Left lung (tissue), 10 donors: ENCODE measurements around the gene TSACC. TPM values are rescaled to one million over a fixed set of nuclear protein-coding genes. Genes with fewer than 3 reads are reported as not detected.

ENCODE experiments used
- ATAC-seq: fragments of 200-7000 bp; cut with Tn5 transposase; one replicate; pipeline ENCODE4 v1.9.1; 2020; ENCODE audit warnings: moderate library complexity
- DNase-seq, 4 donors: peaks; one replicate each; pipeline ENCODE4 v3.0.0-alpha.2; 2013 to 2020
- H3K27ac ChIP-seq, 2 donors: fragments of 200-600 bp; sonication (generic) in 1 of 2; one replicate each; pipeline versions ENCODE4 v1.5.0 to v1.8.0; 2020 to 2021
- H3K27me3 ChIP-seq, 2 donors: fragments of 200-600 bp; sonication (generic) in 1 of 2; one replicate each; pipeline versions ENCODE4 v1.5.0 to v1.8.0; 2020 to 2021
- H3K36me3 ChIP-seq, 2 donors: fragments of 200-600 bp; sonication (generic) in 1 of 2; one replicate each; pipeline versions ENCODE4 v1.5.0 to v1.8.0; 2020 to 2021
- H3K4me1 ChIP-seq, 2 donors: fragments of 200-600 bp; one replicate each; pipeline ENCODE4 v1.8.0; 2021
- H3K4me3 ChIP-seq, 2 donors: fragments of 200-600 bp; sonication (generic) in 1 of 2; one replicate each; pipeline versions ENCODE4 v1.5.0 to v1.8.0; 2020 to 2021; ENCODE audit warnings: mild to moderate bottlenecking in 1 of 2
- H3K9me3 ChIP-seq, 2 donors: fragments of 200-600 bp; sonication (generic) in 1 of 2; one replicate each; pipeline versions ENCODE4 v1.5.0 to v1.8.0; 2020 to 2021
- intact Hi-C, 2 donors: fragments of 100-400 bp; cut with DNase I; formaldehyde crosslinking; loops; one replicate each; pipeline versions ENCODE4 v1.11.2 to v1.14.2; 2022
- polyA plus RNA-seq, 6 donors: library from polyadenylated mRNA; unstranded; fragments of 120-200 nt; gene quantifications; one replicate each; pipeline ENCODE4 v1.2.1, GENCODE V29; 2013; ENCODE audit not compliant: insufficient read length in 6 of 6
- total RNA-seq, 2 donors: library from RNA; stranded (reverse); fragmentation: NEBNext Ultra II Directional; extraction: Animal tissue kit (Norgen Biotek cat#: 25700); gene quantifications; one replicate each; pipeline ENCODE4 v1.2.1, GENCODE V29; 2021
- TF ChIP-seq, protein P1 (sequence below), 2 donors: fragments of 200-600 bp; sonication (generic) in 1 of 2; IDR thresholded peaks; one replicate each; pipeline versions ENCODE4 v1.5.0 to v1.8.0; 2021; ENCODE audit warnings: antibody characterized with exemption in 2 of 2
- donor health status: DM: no; HTN: yes; CAD: no.
- donor health status: DM: no; HTN: no; CAD: no.

Gene TSACC
- total and polyA plus RNA-seq, 8 donors: 0.68 to 1.4 (median 0.84) TPM; not detected in 2

DNA sequence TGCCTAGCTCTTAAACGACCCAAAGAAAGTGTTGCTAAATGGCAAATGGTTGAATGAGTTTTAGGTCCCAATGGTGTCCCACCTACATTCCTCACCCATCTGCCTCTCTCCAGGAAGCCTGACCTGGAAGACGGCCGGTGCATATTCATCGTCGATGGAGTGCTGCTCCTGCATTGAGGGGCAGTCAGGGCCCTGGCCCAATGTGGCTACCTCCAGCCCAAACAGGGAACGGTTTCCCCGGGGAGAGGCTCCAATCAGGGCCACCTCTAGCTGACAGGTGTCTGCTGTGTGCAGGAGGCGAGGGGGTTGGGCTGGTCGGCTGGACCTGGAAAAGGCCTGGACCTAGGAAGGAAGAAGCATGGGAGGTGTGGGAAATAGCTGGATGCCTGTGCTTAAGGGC, 44.4 kb upstream of the TSACC start:
- DNase-seq: no peak
- intact Hi-C loops: no loop called here
- peaks cover 15 to 36% of the 10 kb centered on the region in 2 donors for H3K4me1 ChIP-seq
- no peaks in the 10 kb centered on the region for H3K9me3 ChIP-seq
- ATAC-seq: no peak
- TF ChIP-seq, protein P1, sequence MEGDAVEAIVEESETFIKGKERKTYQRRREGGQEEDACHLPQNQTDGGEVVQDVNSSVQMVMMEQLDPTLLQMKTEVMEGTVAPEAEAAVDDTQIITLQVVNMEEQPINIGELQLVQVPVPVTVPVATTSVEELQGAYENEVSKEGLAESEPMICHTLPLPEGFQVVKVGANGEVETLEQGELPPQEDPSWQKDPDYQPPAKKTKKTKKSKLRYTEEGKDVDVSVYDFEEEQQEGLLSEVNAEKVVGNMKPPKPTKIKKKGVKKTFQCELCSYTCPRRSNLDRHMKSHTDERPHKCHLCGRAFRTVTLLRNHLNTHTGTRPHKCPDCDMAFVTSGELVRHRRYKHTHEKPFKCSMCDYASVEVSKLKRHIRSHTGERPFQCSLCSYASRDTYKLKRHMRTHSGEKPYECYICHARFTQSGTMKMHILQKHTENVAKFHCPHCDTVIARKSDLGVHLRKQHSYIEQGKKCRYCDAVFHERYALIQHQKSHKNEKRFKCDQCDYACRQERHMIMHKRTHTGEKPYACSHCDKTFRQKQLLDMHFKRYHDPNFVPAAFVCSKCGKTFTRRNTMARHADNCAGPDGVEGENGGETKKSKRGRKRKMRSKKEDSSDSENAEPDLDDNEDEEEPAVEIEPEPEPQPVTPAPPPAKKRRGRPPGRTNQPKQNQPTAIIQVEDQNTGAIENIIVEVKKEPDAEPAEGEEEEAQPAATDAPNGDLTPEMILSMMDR (IDR thresholded peaks at IDR 0.05): no peak
- no peak overlapping the region for H3K27ac ChIP-seq
- peak overlapping the region in 1 of 2 donors; percentile 68 for H3K4me3 ChIP-seq
- H3K36me3 ChIP-seq: peaks cover 0 to 14% of the 10 kb centered on the region in 2 donors
- H3K27me3 ChIP-seq: no peaks in the 10 kb centered on the region

DNA sequence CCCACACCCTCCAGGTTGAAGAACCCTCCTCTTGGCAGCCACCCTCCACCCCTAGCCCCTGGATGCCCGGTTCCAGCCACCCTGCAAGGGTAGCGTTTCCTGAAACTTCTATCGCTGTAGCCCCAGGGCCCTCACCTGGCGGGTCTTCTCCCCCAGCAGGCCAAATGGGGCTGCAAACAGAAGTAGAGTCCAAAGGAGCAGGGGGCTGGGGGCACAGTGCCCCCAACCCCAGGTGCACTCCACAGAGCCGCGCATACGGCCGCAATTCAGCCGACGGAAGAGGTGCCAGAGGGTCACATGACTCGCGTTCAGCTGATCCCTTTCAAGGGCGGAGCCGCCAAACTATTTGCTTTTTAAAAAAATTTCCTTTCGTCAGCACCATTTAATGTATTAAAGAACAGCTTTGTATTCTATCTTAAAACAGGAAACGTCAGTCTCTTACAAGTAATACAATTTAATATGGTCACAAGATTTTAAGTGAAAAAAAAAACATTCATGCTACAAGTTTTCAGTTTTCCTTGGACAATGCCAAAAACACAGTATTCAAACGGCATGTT, 42.9 kb upstream of the TSACC start, which contains the start of gene GLMP:
TSS of gene GLMP (minus strand) at position 289 of the 557 bp plus-strand sequence. CDS start at position 255, 34 bp downstream.
- DNase-seq: peak; percentile 69 to 87 (median 83)
- H3K4me3 ChIP-seq: peak within 1 kb of the TSS; percentile 63 to 68
- H3K36me3 ChIP-seq: peaks cover 0 to 14% of the 10 kb centered on the region in 2 donors
- intact Hi-C loops: no loop called here
- TF ChIP-seq, protein P1 (IDR thresholded peaks at IDR 0.05): no peak
- H3K4me1 ChIP-seq: peaks cover 15 to 36% of the 10 kb centered on the region in 2 donors
- H3K27me3 ChIP-seq: no peaks in the 10 kb centered on the region
- H3K9me3 ChIP-seq: no peaks in the 10 kb centered on the region
- ATAC-seq: peak; percentile 65
- peak within 1 kb of the TSS; percentile 28 to 61 for H3K27ac ChIP-seq

DNA sequence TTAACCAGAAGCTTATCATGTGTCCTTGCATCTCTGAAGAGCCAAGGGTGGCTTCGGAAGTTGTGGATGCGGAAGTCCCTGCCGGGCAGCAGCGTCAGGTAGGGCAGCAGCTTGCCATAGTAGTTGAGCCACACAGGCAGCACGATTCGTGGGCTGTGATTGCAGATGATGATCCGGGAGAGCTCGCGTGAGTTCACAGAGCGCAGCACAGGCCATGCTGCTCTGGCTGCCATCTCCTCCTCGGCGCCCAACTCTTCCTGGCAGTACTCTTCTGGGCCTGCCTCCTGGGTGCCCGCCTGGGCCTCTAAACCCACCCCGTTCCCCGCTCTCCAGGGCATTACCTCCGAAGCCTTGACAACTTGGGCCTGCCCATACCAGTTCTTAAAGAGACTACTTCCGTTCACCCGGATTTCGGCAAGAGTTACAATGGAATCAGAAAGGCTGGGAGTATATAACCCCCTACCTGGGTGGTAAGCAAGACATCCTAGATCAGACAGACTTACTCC, 39.4 kb upstream of the TSACC start, which contains the start of gene VHLL:
TSS of gene VHLL (minus strand) at position 456 of the 506 bp plus-strand sequence. CDS start at position 338, 118 bp downstream.
- Histone ChIP-seq H3K4me3 (no peak within 1 kb of the TSS), H3K36me3 (peaks cover 0 to 3% of the 10 kb centered on the region in 2 donors), H3K4me1 (peaks cover 10 to 16% of the 10 kb centered on the region in 2 donors), H3K9me3 (no peaks in the 10 kb centered on the region), H3K27ac (no peak within 1 kb of the TSS), H3K27me3 (no peaks in the 10 kb centered on the region)
- intact Hi-C loops: no loop called here
- DNase-seq (no peak), ATAC-seq (no peak)
- TF ChIP-seq, protein P1 (IDR thresholded peaks at IDR 0.05): no peak

DNA sequence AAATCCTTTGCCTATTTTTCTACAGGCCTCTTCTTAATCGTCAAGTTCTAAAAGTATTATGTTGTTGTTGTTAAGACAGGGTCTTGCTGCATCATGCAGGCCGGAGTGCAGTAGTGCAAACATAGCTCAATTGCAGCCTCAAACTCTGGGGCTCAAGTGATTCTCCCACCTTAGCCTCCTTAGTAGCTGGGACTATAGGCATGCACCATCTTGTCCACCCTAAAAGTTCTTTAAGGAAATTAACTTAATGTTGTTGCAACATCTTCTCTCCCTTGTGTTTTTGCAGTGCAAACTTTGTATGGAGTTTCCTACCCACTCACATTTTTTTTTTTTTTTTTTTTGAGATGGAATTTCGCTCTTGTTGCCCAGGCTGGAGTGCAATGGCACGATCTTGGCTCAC, 35.1 kb upstream of the TSACC start:
- Histone ChIP-seq H3K4me1 (no peaks in the 10 kb centered on the region), H3K36me3 (peaks cover 0 to 45% of the 10 kb centered on the region in 2 donors), H3K4me3 (no peak overlapping the region), H3K9me3 (no peaks in the 10 kb centered on the region), H3K27me3 (no peaks in the 10 kb centered on the region), H3K27ac (no peak overlapping the region)
- TF ChIP-seq, protein P1 (IDR thresholded peaks at IDR 0.05): no peak
- intact Hi-C loops: no loop called here
- ATAC-seq: no peak
- DNase-seq: no peak

DNA sequence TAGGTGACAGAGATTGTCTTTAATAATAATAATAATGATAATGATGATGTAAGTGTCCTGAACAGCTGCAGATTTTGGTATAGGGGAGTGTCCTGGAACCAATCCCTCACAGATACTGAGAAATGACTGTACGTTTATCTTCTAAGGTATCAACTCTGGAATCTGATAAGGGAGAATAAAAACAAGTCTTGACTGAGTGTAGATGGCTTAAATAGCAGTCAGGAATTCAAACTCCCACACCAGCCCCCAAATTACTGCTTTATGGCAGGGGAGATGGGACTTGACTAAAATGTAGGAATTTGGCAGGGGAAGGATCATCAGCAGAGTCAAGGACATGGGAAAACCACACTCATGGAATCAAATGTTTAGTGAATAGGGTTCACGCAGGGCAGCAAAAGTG, 33.1 kb upstream of the TSACC start:
- Histone ChIP-seq H3K27me3 (no peaks in the 10 kb centered on the region), H3K4me1 (no peaks in the 10 kb centered on the region), H3K27ac (no peak overlapping the region), H3K36me3 (peaks cover 0 to 65% of the 10 kb centered on the region in 2 donors), H3K9me3 (no peaks in the 10 kb centered on the region), H3K4me3 (no peak overlapping the region)
- intact Hi-C loops: no loop called here
- ATAC-seq (no peak), DNase-seq (no peak)
- TF ChIP-seq, protein P1 (IDR thresholded peaks at IDR 0.05): no peak
